ENCODE results near the gene NPLOC4. TPM values are rescaled to one million over a fixed set of nuclear protein-coding genes. Genes with fewer than 3 reads are reported as not detected.

Gene NPLOC4
- polyA plus RNA-seq, 1 donor, result 71.8 TPM

DNA sequence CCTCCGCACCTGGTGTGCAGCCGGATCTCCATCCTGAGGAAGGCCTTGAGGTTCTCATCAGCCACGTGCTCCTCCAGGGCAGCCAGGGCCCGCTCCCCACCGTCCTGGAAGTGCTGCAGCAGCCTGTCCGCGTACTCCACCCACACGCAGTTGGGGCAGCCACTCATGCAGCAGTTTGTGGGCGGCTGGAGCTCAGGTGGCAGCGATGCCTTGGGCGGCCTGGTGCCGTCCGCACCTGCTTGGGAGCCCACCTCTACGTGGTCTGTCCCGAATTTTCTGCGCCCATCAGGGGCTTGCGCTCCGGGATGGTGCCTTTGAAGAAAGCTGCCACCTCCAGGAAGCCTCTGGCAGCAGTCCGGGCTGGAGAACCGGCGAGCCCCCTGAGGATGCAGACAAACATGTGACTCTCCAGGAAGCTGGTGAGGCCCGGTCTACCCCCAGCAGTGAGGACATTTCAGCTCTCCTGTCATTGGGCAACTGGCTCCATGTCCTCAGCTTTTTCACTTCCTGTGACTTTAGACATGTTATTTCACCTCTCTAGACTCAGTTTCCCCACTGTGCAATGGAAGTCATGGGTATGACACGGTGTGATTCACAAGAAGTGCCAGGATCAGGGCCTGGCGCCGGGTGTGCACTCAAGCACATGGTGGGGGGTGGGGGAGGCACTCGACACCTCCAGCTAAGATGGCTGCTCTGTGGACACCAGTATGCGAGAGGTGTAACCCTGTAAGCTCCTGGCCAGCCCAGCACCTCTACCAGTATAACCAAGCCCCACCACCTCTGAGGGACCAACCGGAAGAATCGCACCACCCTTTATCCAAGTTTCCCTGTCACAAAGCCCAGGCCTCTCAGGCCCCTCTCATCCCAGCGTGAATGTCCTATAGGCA lies 28.5 kb upstream of the NPLOC4 start:
- DNase-seq, result no peak

- DNase-seq, result no peak
Measured at GRCh38 chr17:81664051-81664470, 27.1 kb upstream of the NPLOC4 start.

- no peak for DNase-seq
Measured at GRCh38 chr17:81662002-81662401, 25.1 kb upstream of the NPLOC4 start.

- no peak for DNase-seq
Measured at GRCh38 chr17:81660441-81660840, 23.5 kb upstream of the NPLOC4 start.

- DNase-seq, result no peak
Measured at GRCh38 chr17:81659038-81659437, 22.1 kb upstream of the NPLOC4 start.

GRCh38 chr17:81656835-81657234 lies 19.9 kb upstream of the NPLOC4 start:
- DNase-seq, result no peak

DNA sequence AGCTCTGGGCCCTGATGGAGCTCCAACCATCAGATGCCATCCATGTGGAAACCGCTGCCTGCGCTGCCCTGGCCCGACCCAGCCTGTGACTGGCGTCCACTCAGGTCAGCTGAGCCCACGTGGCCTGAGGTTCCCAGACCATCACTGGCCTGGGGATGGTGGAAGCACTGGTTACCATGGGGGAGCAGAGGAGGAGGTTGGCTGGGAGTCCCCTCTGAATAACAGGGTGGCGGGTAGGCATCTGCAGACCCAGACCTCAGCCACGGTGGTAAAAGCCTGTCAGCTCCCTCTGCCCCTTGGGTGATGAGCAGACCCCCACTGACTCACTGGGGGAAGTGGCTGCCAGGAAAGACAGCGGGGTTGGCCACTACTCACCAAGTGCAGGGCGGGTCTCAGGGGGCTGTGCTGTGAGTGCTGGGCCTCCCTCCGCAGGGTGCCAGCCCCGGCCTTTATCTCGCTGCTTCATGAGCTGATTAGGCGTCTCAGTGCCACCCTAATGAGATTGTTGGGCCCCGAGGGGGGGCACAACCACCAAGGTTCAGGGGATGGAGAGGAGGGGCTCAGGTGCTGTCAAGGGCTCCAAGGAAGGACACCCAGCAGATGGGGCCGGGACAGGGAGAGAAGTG lies 19.3 kb upstream of the NPLOC4 start, which contains the start of gene PDE6G:
Gene PDE6G (minus strand): TSS at position 425 of the 626 bp plus-strand sequence. CDS start 3,237 bp downstream, outside the sequence.
- DNase-seq, result no peak

DNA sequence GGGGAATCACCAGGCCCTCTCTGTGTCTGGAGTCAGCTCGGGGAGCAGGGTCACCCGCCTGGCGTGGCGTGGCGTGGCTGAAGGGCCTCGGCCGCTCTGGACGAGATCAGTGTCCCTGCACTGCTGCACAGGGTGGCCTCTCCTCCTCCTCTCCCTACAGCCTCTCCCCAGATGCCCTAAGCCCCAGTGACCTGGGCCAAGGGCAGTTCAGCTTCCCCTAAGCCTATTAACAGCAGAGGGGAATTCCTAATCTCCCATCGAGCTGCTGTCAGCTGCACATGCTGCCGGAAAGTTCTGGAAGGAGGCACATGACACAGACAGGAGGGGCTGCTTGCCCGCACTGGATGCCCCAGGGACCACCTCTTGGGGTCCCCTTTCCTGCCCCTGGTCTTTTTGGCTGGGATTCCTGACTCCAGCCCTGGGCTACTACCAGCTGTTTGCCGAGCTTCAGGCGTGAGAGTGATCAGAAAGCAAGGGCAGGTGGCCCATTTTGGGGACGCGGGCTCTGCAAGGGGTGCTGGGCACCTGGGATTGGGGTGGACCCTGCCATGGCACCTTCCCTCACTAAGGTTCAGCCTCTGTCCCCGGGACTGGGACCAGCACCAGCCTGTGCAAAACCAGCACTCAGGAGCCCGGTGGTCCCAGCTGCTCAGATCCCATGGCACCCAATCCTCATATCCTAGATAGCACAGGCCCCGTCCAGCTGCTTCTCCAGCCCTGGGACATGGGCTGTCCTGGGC lies 18.6 kb upstream of the NPLOC4 start:
- no peak for DNase-seq

DNA sequence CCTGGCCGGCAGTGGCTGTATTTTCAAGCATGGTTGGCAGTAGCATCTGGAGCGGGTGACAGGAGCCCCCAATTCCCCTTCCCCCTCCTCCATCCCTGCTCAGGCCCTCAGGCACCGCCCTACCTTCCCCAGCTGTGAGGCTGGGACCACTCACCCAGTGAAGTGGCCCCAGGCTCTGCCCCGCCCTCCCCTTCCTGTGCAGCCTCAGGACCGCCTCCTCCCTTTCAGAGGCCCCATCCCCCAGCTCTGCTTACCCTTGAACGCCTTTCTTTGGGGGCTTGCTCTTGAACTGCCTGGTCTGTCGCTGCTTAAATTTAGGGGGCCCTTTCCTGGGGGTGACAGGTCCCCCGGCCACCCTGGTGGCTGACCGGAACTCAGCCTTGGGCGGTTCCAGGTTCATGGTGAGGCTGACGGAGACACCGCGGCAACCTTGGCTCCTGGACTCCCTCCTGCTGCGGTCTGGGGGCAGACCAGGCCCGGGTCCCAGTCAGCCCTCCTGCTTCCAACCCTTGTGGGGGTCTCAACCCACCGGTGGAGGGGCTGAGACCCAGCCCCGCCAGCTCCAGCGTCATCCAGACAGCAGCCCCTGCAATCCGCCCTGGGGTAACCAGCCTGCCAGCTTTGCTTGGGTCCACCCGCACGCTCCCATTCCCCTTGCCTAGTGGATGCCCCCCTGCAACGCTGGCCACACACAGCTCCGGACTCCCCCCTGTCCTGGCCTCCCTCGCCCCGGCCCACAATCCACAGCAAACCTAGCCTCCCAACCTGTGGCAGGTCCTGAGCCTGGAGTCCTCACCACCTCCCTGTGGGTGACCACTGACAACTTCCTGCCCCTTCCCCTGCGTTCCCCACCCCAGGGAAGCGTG lies 16.2 kb upstream of the NPLOC4 start:
- DNase-seq, result peak; percentile 54

- no peak for DNase-seq
Measured at GRCh38 chr17:81651692-81652091, 14.8 kb upstream of the NPLOC4 start.

GRCh38 chr17:81650951-81651350 lies 14.0 kb upstream of the NPLOC4 start:
- DNase-seq, result no peak

- DNase-seq, result no peak
Measured at GRCh38 chr17:81648707-81649085, 11.8 kb upstream of the NPLOC4 start.

GRCh38 chr17:81648013-81648706 lies 11.2 kb upstream of the NPLOC4 start:
- no peak for DNase-seq

DNA sequence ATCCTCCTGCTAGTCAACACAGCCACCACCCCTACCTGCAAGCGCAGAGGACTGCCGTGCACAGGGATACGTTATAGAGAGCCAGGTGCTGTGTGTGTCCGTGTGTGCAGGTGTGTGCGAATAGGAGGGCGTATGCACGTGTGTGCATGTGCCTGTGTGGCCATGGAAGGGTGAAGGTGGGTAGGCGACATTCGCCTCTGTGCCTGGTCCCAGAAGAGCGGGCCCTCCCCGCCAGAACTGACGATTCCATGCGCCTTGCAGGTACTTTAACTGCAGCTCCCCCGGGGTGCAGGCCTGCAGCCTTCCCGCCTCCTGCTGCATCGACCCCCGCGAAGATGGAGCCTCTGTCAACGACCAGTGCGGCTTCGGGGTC lies 10.7 kb upstream of the NPLOC4 start:
- no peak for DNase-seq

DNA sequence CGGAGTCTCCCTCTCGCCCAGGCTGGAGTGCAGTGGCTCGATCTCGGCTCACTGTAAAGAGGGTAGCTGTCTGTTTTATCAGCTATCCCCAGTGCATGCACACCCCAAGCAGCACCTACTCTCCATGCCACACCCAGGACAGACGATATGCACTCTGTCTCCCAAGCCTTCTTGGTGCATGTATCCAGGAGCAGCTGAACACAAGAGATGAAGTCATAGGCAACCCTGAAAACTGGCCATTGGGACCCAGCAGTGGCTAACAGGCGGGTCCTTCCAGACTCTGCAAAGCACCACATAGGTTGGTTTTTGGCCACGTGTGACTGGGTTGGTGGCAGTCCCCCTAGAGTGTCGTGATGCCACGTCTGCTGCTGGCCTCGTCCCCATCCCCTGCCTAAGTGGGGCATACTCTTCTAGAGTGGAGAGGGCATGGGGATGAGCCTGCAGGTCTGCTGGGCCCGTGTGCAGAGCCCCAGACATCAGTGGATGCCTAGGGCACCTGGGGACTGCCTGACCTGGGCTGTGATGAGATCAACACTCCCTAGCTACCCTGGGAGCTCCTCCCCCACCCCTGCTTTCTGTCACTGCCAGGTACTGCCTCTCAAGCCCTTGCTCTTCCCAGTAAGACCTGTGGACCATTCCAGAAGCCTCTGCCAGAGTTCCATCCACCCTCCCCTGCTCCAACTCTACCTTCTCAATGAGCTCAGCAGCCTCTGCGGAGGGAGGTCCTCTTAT lies 10.1 kb upstream of the NPLOC4 start:
- DNase-seq, result no peak

- no peak for DNase-seq
Measured at GRCh38 chr17:81644976-81645952, 8.4 kb upstream of the NPLOC4 start.

DNA sequence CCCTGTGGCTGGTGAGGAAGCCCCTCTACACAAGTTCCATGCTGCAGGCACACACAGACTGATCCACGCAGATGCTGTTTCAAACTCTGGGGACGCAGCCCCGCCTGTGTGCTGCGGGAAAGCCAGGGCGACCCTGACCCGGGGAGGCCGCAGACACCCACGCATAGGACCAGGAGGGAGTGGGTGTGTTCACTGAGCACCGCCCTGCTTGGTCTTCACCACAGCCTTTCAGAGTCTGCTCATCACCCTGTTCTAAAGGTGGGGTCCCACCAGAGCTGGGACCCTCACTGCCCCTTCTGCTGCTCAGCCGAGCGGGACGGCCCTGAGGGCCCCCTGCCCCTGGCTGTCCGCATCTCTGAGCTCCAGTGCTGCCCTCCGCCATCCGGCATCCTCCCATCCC lies 7.6 kb upstream of the NPLOC4 start:
- no peak for DNase-seq

DNA sequence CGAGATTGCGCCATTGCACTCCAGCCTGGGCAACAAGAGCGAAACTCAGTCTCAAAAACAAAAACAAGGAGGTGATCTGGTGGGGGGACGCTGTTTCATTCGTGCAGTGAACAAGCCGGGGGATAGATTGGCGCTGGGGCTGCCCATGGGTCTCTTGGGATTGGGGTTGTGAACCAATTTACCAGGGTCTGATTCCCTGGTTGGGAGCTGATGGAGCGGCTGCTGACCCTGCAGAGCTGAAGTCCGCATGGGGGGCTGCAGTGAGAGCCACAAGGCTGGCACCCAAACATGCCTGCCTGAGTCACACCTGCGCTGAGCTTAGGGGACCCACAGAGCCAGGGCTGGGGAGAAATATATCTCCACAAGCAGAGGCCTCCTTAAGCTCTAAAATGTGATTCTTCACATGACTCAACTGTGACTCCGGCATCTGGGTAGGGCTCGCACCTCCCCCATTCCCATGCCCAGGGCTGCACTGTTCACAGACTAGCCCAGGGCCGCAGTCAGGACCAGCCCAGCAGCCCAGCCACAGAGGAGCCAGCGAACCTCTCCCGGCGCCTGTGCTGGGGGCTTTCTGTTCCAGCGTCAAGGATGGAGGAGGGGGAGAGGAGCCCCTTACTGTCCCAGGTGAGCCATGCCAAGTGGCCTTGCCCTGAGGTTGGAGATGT lies 5.0 kb upstream of the NPLOC4 start:
- DNase-seq, result no peak

- DNase-seq, result no peak
Measured at GRCh38 chr17:81640011-81640410, 3.1 kb upstream of the NPLOC4 start.
